DOHH2 (cell line): ENCODE data around the gene MAPKBP1.

Source experiments
- CTCF ChIP-seq: fragments of 200-600 bp; sonication (generic); IDR thresholded peaks from one replicate; pipeline ENCODE4 v1.5.1; 2014; ENCODE audit warnings: antibody characterized with exemption, mild to moderate bottlenecking, low read depth, low read length; ENCODE audit not compliant: poor library complexity, severe bottlenecking
- EZH2phosphoT487 ChIP-seq: fragments of 200-600 bp; sonication (generic); IDR thresholded peaks from 2 replicates; pipeline ENCODE4 v1.6.1; 2017; ENCODE audit warnings: borderline replicate concordance, mild to moderate bottlenecking, antibody characterized with exemption, low read length, moderate library complexity, mixed read lengths

- no peak for TF ChIP-seq CTCF
- no peak for TF ChIP-seq EZH2phosphoT487
Observed at GRCh38 chr15:41847206-41847605, 72.9 kb downstream of the MAPKBP1 start.
